ENCODE measurements around the gene EPAS1. TPM values are rescaled to one million over a fixed set of nuclear protein-coding genes. Genes with fewer than 3 reads are reported as not detected.

Gene EPAS1
- 99.8 and 102 TPM in 2 replicates for total RNA-seq

- no peaks in the 10 kb centered on the region for H3K27me3 ChIP-seq (ENCODE audit: control insufficient read depth, insufficient read depth, low read length)
- FAIRE-seq (no peak), DNase-seq (ENCODE audit: low read depth) (peak; percentile 68)
- peak within 1 kb of the TSS; percentile 91 for H3K4me3 ChIP-seq (ENCODE audit: low read depth, low read length)
- no peaks in the 10 kb centered on the region for H3K36me3 ChIP-seq (ENCODE audit: control insufficient read depth, insufficient read depth, low read length)
- no peak for TF ChIP-seq CTCF (IDR thresholded peaks at IDR 0.05; ENCODE audit: insufficient read depth, low read length, severe bottlenecking)
These were observed at the start of gene EPAS1 for GRCh38 chr2:46296840-46297545. Gene EPAS1 (plus strand): TSS chr2:46297407. CDS start chr2:46297912, 505 bp downstream.

- TF ChIP-seq CTCF (IDR thresholded peaks at IDR 0.05; ENCODE audit: insufficient read depth, low read length, severe bottlenecking): no peak
- DNase-seq (ENCODE audit: low read depth) (no peak), FAIRE-seq (no peak)
- H3K36me3 ChIP-seq (ENCODE audit: control insufficient read depth, insufficient read depth, low read length): no peaks in the 10 kb centered on the region
- no peak overlapping the region for H3K4me3 ChIP-seq (ENCODE audit: low read depth, low read length)
- H3K27me3 ChIP-seq (ENCODE audit: control insufficient read depth, insufficient read depth, low read length): no peaks in the 10 kb centered on the region
These were observed 49.0 kb upstream of the EPAS1 start for GRCh38 chr2:46248171-46248570.

GRCh38 chr2:46249654-46250053 lies 47.6 kb upstream of the EPAS1 start:
- DNase-seq (ENCODE audit: low read depth) (no peak), FAIRE-seq (no peak)
- Histone ChIP-seq H3K4me3 (ENCODE audit: low read depth, low read length) (no peak overlapping the region), H3K36me3 (ENCODE audit: control insufficient read depth, insufficient read depth, low read length) (no peaks in the 10 kb centered on the region), H3K27me3 (ENCODE audit: control insufficient read depth, insufficient read depth, low read length) (no peaks in the 10 kb centered on the region)
- no peak for TF ChIP-seq CTCF (IDR thresholded peaks at IDR 0.05; ENCODE audit: insufficient read depth, low read length, severe bottlenecking)

GRCh38 chr2:46252891-46253659 lies 44.1 kb upstream of the EPAS1 start:
- Histone ChIP-seq H3K4me3 (ENCODE audit: low read depth, low read length) (no peak overlapping the region), H3K36me3 (ENCODE audit: control insufficient read depth, insufficient read depth, low read length) (no peaks in the 10 kb centered on the region), H3K27me3 (ENCODE audit: control insufficient read depth, insufficient read depth, low read length) (no peaks in the 10 kb centered on the region)
- FAIRE-seq (no peak), DNase-seq (ENCODE audit: low read depth) (peak; percentile 58)
- TF ChIP-seq CTCF (IDR thresholded peaks at IDR 0.05; ENCODE audit: insufficient read depth, low read length, severe bottlenecking): no peak

GRCh38 chr2:46254474-46254873 lies 42.7 kb upstream of the EPAS1 start:
- no peaks in the 10 kb centered on the region for H3K27me3 ChIP-seq (ENCODE audit: control insufficient read depth, insufficient read depth, low read length)
- no peak overlapping the region for H3K4me3 ChIP-seq (ENCODE audit: low read depth, low read length)
- FAIRE-seq (no peak), DNase-seq (ENCODE audit: low read depth) (no peak)
- TF ChIP-seq CTCF (IDR thresholded peaks at IDR 0.05; ENCODE audit: insufficient read depth, low read length, severe bottlenecking): no peak
- no peaks in the 10 kb centered on the region for H3K36me3 ChIP-seq (ENCODE audit: control insufficient read depth, insufficient read depth, low read length)

All from bronchial epithelial cell (primary cell).